Sciatic nerve (tissue), 2 donors: ENCODE data around the gene LTBP1. TPM values are rescaled to one million over a fixed set of nuclear protein-coding genes. Genes with fewer than 3 reads are reported as not detected.

Experiments used
- ATAC-seq: fragments of 200-7000 bp; cut with Tn5 transposase; one replicate; pipeline ENCODE4 v1.9.1; 2020; ENCODE audit warnings: mild to moderate bottlenecking, moderate library complexity
- DNase-seq: peaks from one replicate; pipeline ENCODE4 v3.0.0-alpha.2; 2020; ENCODE audit warnings: low spot score
- intact Hi-C: fragments of 100-400 bp; cut with DNase I; formaldehyde crosslinking; loops from one replicate; pipeline ENCODE4 v1.14.2; 2022
- total RNA-seq: library from RNA; stranded (reverse); fragmentation: NEBNext Ultra II Directional; extraction: Animal tissue kit (Norgen Biotek cat#: 25700); gene quantifications from one replicate; pipeline ENCODE4 v1.2.1, GENCODE V29; 2021
- donor health status: DM: no; HTN: no; CAD: no.
- donor health status: DM: no; HTN: no; CAD: no.

LTBP1 gene
- total RNA-seq, 1 donor from 2014 or later = 48.9 TPM

- no peak for DNase-seq
- intact Hi-C loops = no loop called here
- peak; percentile 64 for ATAC-seq
Observed at GRCh38 chr2:33292981-33293595, 346.3 kb downstream of the LTBP1 start.

DNA sequence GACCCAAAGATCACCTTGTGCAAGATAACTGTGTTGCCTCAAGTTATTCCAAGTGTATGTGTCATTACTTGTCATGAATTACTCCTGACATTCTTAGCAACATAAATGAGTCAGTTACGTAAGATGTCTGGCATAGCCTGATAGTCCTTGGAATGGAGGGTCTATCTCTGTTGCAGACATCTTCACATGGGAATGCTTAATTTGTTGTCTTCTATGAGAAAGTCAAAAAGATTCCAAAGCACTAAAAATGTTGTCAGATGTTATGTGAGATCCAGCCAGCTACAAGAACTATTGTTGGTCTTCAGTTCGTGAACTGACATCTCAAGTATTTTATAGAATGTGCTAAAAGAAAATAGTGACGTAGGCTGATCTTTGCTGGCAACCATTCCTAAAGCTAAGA, 351.5 kb downstream of the LTBP1 start:
- intact Hi-C loops = no loop called here
- ATAC-seq (peak; percentile 77), DNase-seq (no peak)

DNA sequence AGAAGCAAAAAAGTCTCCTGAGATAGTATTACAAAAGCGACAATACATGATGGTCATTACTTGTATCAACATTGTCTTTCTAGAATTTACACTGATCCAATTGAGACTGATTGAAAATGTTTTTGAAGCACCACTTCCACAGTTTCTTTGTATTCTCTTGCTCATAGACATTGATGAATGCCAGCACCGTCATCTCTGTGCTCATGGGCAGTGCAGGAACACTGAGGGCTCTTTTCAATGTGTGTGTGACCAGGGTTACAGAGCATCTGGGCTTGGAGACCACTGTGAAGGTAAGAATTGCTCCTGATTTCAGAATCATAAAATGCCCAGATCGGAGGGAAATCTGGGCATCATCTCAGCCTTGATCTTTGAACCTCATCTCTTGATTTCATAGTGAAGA, 354.6 kb downstream of the LTBP1 start:
- DNase-seq (no peak), ATAC-seq (no peak)
- intact Hi-C loops = no loop called here

DNA sequence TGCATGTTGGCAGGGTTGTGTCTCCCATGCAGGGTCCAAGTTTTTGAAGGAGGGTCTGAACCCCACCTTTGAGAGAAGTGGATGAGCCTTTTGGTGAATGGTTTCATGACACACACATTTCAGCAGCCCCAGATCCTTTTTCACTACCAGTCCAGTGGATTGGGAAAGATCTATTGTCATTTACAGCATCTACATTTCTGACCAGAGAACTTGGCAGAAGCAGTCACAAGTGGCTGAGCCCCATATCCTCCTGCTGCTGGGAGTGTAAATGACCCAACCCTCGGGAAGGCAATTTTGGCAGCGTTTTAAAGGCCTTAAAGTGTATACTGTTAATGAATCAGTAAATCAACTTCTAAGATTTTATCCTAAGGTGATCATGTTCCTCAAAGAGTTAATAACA, 355.6 kb downstream of the LTBP1 start:
- ATAC-seq = no peak
- no peak for DNase-seq
- intact Hi-C loops = no loop called here

DNA sequence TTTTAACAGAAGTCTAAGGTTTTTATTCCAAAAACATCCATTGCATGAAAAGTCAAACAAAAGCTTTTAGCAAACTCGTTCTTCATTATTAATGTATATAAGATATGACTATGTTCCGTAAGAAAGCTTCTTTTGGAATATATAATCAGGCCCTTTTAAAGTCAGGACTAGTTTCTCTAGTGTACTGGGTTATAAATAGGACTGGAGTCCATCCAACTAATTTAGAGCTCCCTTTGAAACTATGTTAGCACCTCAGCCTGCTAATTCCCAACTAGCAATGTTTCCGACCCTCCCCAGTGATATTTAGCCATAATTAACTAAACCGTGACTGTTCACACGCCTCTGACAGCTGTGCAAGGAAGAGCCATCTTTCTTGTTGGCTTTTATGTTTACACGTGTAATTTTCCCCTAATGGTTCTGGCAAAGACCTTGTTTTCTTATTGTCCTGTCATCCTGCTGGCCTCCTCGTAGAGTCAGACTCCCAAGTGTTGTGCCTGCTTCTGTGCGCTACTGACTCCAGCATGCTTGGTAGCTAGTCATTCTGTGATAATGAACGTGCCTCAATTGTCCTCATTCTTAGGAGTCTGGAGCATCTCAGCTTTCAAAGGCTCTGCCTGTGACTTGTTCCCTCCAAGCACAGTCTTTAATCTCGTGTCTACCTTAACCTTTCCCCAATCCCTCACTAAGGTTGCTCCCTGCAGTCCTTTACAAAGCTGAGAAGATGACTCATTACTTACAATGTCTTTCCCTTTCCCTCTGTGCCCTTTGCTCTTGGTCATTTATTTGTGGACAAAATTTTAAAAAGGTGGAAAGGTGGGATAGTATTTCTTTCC, 357.5 kb downstream of the LTBP1 start:
- ATAC-seq (no peak), DNase-seq (no peak)
- intact Hi-C loops = no loop called here

DNA sequence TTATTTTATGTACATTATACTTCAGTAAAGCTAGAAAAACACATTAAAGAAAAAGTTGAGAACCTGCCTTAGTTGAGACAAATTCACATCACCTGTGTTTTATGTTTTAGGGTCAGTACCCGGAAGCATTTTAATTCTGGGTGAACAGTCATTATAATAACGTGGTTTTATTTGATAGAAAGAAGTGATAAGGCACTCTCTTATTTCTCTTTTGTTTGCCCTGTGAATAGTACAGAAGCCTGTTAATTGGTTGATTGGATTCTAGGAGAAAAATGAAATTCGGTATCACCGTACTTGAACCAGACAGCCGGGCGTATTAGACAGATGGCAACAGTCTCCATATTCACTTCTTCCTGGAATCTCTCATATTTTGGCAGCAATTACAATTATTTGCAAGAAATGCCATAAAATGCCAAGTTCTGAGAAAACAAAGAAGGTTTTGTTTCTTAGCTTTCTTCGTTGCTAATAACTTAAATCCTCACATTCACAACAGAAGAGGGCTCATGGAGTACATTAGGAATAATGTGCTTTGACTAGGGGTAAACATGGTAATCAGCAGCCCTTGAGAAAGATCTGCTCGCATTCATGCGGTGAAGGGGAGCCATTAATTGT, 361.0 kb downstream of the LTBP1 start:
- no peak for ATAC-seq
- DNase-seq = no peak
- intact Hi-C loops = no loop called here

GRCh38 chr2:33312355-33312754, 365.6 kb downstream of the LTBP1 start:
- intact Hi-C loops = no loop called here
- DNase-seq (no peak), ATAC-seq (no peak)

GRCh38 chr2:33313039-33313438, 366.3 kb downstream of the LTBP1 start:
- ATAC-seq = no peak
- intact Hi-C loops = no loop called here
- no peak for DNase-seq

DNA sequence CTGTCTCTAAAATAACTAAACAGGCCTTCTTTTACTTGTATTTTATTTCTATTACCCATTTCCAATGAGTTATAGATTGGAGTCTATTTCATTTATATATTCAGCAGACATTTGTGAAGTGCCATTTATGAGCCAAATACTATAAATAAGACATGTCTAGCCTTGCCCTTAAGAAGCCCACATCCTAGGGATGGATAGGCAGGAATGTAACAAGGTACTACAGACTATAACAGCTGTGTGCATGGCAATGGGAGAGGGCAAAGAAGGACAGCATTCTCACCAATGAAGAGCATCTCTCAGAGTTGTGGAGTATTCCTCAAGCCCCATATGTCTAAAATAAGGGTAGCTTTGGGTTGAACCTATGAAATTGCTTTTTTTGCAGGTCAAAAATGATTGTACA, 367.8 kb downstream of the LTBP1 start:
- no peak for ATAC-seq
- DNase-seq = no peak
- intact Hi-C loops = no loop called here

DNA sequence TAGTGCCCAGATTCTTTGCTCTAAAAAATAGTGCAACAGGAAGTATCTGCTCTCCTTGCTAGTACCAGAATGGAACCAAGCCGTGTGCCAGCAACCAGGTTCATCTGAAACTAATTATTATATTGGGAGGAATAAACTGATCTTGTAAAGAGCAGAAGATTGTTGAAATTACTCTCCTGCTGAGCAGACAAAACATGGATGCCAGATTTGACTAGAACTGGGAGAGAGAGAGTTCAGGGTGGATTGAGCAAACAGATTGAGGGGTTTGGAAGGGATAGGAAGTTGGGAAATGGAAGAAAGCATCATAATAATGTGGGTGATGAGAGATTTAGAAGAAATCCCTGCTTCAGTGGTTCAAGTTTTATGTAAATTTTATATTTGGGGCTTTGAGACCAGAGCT, 369.6 kb downstream of the LTBP1 start:
- no peak for ATAC-seq
- DNase-seq = no peak
- intact Hi-C loops = no loop called here

DNA sequence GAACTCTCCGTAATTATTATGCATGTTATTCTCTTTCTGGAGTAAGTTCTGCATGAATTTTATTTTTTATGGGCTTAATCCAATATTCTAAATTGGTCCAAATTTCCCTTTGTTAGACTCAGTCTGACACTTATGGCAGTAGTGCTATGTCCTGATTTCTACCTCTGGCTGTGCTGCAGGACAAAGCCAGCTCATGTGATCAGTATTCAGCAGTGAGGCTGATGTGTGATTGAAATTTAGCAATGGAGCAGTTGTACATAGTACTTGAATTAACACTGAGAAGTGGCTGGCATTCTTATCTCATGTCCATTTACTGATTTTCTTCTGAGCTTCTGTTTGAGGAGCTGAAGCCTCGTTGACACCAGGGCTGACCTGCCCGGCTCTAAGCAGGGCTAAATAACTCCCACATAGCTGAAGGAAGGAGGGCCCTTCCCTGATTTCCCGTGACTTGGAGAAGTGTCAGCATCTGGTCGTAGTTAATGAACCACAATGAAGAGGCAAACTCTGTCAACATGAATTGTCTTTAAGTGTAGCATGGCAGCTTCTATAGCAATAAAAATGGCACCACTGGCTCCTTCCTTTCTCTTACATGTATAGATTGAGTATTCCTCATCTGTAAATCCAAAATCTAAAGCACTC, 370.7 kb downstream of the LTBP1 start:
- intact Hi-C loops = no loop called here
- DNase-seq (no peak), ATAC-seq (peak; percentile 47)

- ATAC-seq = no peak
- intact Hi-C loops = no loop called here
- DNase-seq = no peak
Observed at GRCh38 chr2:33318456-33318855, 371.7 kb downstream of the LTBP1 start.

DNA sequence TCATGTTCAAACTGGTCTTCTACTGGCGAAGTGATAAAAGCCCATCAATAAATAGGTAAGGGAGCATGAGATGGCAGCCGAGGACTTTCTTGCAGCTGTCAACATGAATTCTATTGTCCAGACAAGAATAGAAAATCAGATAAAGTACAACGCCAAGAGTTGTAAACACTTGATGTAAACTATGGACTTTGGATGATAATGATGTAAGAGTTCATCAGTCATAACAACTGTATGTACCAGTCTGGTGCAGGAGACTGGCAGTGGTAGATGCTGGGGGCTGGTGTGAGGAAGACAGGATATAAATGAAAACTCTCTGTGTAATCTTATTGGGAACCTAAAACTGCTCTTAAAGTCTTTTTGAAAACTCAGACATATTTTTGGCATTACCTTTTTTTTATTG, 373.8 kb downstream of the LTBP1 start:
- DNase-seq (no peak), ATAC-seq (no peak)
- intact Hi-C loops = no loop called here

GRCh38 chr2:33321236-33321771, 374.6 kb downstream of the LTBP1 start:
- ATAC-seq = no peak
- DNase-seq = no peak
- intact Hi-C loops = no loop called here

DNA sequence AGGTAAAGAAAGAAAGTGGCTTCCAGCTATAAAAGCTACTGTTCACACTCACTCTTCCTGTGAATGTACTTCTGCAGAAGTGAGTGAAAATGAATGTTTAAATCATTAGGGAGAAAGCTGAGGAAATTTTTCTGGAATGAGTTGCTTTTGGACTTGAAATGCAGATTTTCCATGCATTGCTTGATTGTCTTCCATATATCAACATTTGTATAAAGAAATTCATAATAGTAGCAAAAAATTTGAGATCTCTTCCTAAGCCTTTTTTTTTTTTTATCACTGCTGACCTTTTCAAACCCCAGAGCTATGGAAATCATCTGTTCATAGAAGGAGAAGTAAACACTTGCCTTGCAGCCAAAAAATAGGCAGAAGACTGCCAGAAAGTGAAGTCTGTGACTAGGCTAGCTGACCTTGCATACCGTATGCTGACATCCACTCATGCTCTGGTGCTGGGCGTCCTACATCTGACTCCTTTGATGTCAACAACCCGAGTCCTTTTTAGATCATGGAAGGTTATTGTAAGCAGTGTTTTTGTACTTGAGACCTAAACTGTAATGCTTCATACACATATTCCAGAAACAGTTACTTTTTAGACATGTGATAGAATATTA, 375.2 kb downstream of the LTBP1 start:
- intact Hi-C loops = no loop called here
- no peak for DNase-seq
- peak; percentile 74 for ATAC-seq

GRCh38 chr2:33322612-33323011, 375.9 kb downstream of the LTBP1 start:
- ATAC-seq (no peak), DNase-seq (no peak)
- intact Hi-C loops = no loop called here

DNA sequence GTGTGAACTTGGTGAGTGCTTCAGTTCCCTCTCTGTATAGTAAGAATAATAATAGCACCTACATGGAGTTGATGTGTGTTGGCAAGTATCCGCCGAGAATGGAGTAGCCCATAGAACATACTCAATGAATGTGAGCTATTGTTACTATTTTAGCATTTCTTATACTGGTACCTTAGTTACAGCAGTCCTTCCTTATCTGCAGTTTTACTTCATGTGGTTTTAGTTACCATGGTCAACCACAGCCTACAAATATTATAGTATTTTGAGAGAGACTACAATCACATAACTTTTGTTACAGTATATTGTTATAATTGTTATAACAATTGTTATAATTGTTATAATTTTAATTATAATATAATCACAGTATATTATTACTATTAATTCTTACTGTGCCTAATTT, 377.2 kb downstream of the LTBP1 start:
- no peak for DNase-seq
- no peak for ATAC-seq
- intact Hi-C loops = no loop called here

DNA sequence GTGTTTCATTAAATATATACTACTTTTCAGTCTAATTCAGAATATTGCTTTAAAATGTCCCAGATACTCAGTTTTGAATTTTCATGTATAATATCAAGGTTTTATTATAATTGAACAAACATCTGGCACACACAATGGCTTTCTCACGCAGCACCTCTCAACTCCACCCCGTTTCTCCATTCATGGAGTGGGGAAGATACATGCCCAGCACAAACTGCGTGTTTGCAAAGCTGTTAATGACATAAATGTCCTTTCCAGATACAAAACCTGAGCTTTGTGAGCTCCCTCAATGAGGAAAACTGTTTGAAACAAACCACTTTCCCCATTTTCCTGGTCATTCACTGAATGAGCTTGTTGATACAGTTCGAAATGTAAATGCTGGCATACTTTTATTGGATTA, 379.3 kb downstream of the LTBP1 start:
- intact Hi-C loops = no loop called here
- ATAC-seq (no peak), DNase-seq (no peak)

- intact Hi-C loops = no loop called here
- no peak for DNase-seq
- no peak for ATAC-seq
Observed at GRCh38 chr2:33333433-33333832, 386.7 kb downstream of the LTBP1 start.
